Thyroid gland (tissue), 4 donors: ENCODE measurements around the gene LUM. TPM values are rescaled to one million over a fixed set of nuclear protein-coding genes. Genes with fewer than 3 reads are reported as not detected.

Source experiments
- DNase-seq, 2 donors: peaks; one replicate each; pipeline ENCODE4 v3.0.0-alpha.2; 2019
- H3K27ac ChIP-seq, 3 donors: fragments of 200-600 bp; sonication (generic); 1 replicate in 2 of 3; 2 replicates in 1 of 3; pipeline ENCODE4 v1.5.1; 2016 to 2019; ENCODE audit warnings: mild to moderate bottlenecking in 1 of 3, moderate library complexity in 1 of 3
- H3K27me3 ChIP-seq: fragments of 200-600 bp; sonication (generic); one replicate; pipeline ENCODE4 v1.5.1; 2019
- H3K36me3 ChIP-seq, 2 donors: fragments of 200-600 bp; sonication (generic); one replicate each; pipeline ENCODE4 v1.5.1; 2016 to 2019
- H3K4me1 ChIP-seq, 2 donors: fragments of 200-600 bp; sonication (generic); one replicate each; pipeline ENCODE4 v1.5.1; 2017 to 2019
- H3K4me3 ChIP-seq, 3 donors: fragments of 200-600 bp; sonication (generic); replicated peaks in 1 of 3; 1 replicate in 2 of 3; 2 replicates in 1 of 3; pipeline ENCODE4 v1.5.1; 2016; ENCODE audit warnings: mild to moderate bottlenecking in 1 of 3
- H3K9me3 ChIP-seq: fragments of 200-600 bp; sonication (generic); one replicate; pipeline ENCODE4 v1.5.1; 2017
- CTCF ChIP-seq, 6 experiments: fragments of 200-600 bp in 3 of 6; fragments of 450-650 bp in 3 of 6; sonication (generic) in 3 of 6; IDR thresholded peaks; one replicate each; pipeline ENCODE4 v1.5.1; 2016 to 2019; ENCODE audit warnings: antibody characterized with exemption in 6 of 6, mild to moderate bottlenecking in 2 of 6, inconsistent platforms in 1 of 6, moderate library complexity in 1 of 6
- POLR2A ChIP-seq, 2 donors: fragments of 450-650 bp; IDR thresholded peaks; one replicate each; pipeline ENCODE4 v1.6.1; 2017; ENCODE audit warnings: antibody characterized with exemption in 2 of 2, mild to moderate bottlenecking in 2 of 2, moderate library complexity in 1 of 2
- WGBS, 2 donors: methylation state at CpG; one replicate each; pipeline ENCODE4 v1.1.5; 2017; 5-methylcytosine and 5-hydroxymethylcytosine counted together
- intact Hi-C: fragments of 100-400 bp; cut with DNase I; formaldehyde crosslinking; loops from one replicate; pipeline ENCODE4 v1.15.1; 2023
- total RNA-seq, 4 donors: library from RNA; depleted of rRNA; stranded (reverse); fragments of >200 nt; gene quantifications; one replicate each; pipeline ENCODE4 v1.2.3, GENCODE V29; 2016

The LUM gene
- total RNA-seq, 4 donors from 2014 or later: 36.7 to 840 (median 127) TPM

DNA sequence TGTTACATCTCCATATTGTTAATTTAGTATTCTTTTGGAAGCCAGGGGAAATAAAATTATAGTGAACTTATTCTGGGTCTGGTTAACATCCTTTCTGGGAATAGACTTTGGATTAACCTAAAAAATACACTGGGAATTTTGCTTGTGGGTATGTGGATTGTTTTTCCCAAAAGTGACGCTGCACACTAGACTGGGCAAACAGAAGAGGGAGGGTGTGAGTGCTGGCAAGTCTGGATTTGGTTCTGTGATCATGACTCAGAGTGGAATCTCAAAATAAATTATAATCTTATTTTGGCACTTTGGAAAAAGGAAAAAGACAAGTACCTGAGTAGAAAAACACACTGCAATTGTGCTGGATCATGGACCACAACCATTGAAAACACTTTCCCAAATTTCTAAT, 15.2 kb upstream of the LUM start:
- intact Hi-C loops: no loop called here
- Histone ChIP-seq H3K9me3 (no peaks in the 10 kb centered on the region), H3K27ac (no peak overlapping the region), H3K36me3 (no peaks in the 10 kb centered on the region), H3K4me3 (no peak overlapping the region), H3K27me3 (no peaks in the 10 kb centered on the region), H3K4me1 (no peaks in the 10 kb centered on the region)
- no peak for DNase-seq
- TF ChIP-seq POLR2A (IDR thresholded peaks at IDR 0.05) (no peak), CTCF (IDR thresholded peaks at IDR 0.05) (no peak)
- 65 to 79% methylated on average over 1 of the region's 1 CpG for WGBS, 2 donors

- no peaks in the 10 kb centered on the region for H3K36me3 ChIP-seq
- 94 to 95% methylated on average over 5 of the region's 5 CpGs for WGBS, 2 donors
- H3K27me3 ChIP-seq: no peaks in the 10 kb centered on the region
- DNase-seq: no peak
- TF ChIP-seq POLR2A (IDR thresholded peaks at IDR 0.05) (no peak), CTCF (IDR thresholded peaks at IDR 0.05) (no peak)
- intact Hi-C loops: no loop called here
- H3K4me1 ChIP-seq: no peaks in the 10 kb centered on the region
- no peak overlapping the region for H3K27ac ChIP-seq
- no peak overlapping the region for H3K4me3 ChIP-seq
- H3K9me3 ChIP-seq: no peaks in the 10 kb centered on the region
Observed at GRCh38 chr12:91123236-91123916, 12.1 kb upstream of the LUM start.

- no peak for DNase-seq
- H3K9me3 ChIP-seq: no peaks in the 10 kb centered on the region
- no peak overlapping the region for H3K27ac ChIP-seq
- no peaks in the 10 kb centered on the region for H3K27me3 ChIP-seq
- no peaks in the 10 kb centered on the region for H3K36me3 ChIP-seq
- TF ChIP-seq CTCF (IDR thresholded peaks at IDR 0.05) (no peak), POLR2A (IDR thresholded peaks at IDR 0.05) (no peak)
- no peak overlapping the region for H3K4me3 ChIP-seq
- H3K4me1 ChIP-seq: no peaks in the 10 kb centered on the region
- intact Hi-C loops: no loop called here
Observed at GRCh38 chr12:91120781-91121180, 9.5 kb upstream of the LUM start.

DNA sequence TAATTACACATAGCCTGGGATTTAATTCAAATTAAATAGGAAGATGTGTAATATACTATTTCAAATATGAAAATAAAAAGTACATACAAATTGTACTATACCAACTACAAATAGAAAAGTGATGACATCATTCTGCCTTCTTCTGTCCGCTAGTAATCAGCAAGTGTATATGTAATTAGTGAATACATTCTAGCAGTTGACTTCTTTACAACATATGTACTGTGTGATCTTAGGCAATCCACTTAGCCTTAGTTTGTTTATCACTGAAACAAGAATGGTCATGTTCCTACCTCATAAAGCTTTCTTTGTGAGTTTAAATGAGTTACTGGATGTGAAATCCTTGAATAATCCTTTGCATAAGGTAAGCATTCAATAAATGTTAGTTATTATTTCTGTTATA, 7.8 kb upstream of the LUM start:
- no peak for TF ChIP-seq POLR2A (IDR thresholded peaks at IDR 0.05)
- no peak for TF ChIP-seq CTCF (IDR thresholded peaks at IDR 0.05)
- Histone ChIP-seq H3K9me3 (no peaks in the 10 kb centered on the region), H3K36me3 (no peaks in the 10 kb centered on the region), H3K27me3 (no peaks in the 10 kb centered on the region), H3K4me3 (no peak overlapping the region), H3K4me1 (no peaks in the 10 kb centered on the region), H3K27ac (no peak overlapping the region)
- intact Hi-C loops: no loop called here
- no peak for DNase-seq
- WGBS, 2 donors: 93 to 95% methylated on average over 1 of the region's 1 CpG

DNA sequence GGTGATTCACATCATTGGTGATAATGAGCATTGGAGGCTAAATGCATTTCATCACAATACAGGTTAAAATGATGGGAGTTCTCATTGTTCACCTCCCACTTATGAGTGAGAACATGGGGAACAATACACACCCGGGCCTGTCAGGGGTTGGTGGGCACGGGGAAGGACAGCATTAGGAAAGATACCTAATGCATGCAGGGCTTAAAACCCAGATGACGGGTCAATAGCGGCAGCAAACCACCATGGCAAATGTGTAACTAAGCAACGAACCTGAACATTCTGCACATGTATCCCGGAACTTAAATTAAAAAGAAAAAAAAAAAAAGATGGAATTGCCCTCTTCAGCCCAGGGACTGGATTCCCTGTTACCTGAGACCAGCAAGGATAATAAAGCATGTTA, 2.3 kb upstream of the LUM start:
- DNase-seq: no peak
- intact Hi-C loops: no loop called here

More for the DNA sequence above, 2.3 kb upstream of the LUM start:
- Histone ChIP-seq H3K27me3 (no peaks in the 10 kb centered on the region), H3K36me3 (no peaks in the 10 kb centered on the region), H3K4me1 (no peaks in the 10 kb centered on the region), H3K9me3 (no peaks in the 10 kb centered on the region), H3K27ac (no peak overlapping the region), H3K4me3 (no peak overlapping the region)
- 94 to 96% methylated on average over 6 of the region's 6 CpGs for WGBS, 2 donors
- TF ChIP-seq CTCF (IDR thresholded peaks at IDR 0.05) (no peak), POLR2A (IDR thresholded peaks at IDR 0.05) (no peak)
